HCT116 (cell line): ENCODE data around the gene SPACA4. TPM values are rescaled to one million over a fixed set of nuclear protein-coding genes. Genes with fewer than 3 reads are reported as not detected.

Experiments
- ATAC-seq: fragments of 200-7000 bp; cut with Tn5 transposase; 2 replicates; pipeline ENCODE4 v1.9.1; 2020; ENCODE audit warnings: mild to moderate bottlenecking, moderate library complexity
- BruUV-seq: library from RNA; stranded (reverse); fragments of 400-500 nt; replicated peaks from 2 replicates; lab custom pipeline; 2021; lab: Mats Ljungman, UMichigan
- CTCF ChIA-PET: fragments of 300-600 bp; sonication (Branson Sonifier 250); formaldehyde crosslinking; loops from one replicate; lab custom pipeline; 2021; ENCODE audit warnings: antibody characterized with exemption; lab: Charles Lee
- POLR2A ChIA-PET: fragments of 300-600, 350-600 bp; sonication (Branson Sonifier 250); formaldehyde crosslinking; loops from one replicate; lab custom pipeline; 2021; ENCODE audit warnings: antibody characterized with exemption; lab: Charles Lee
- RAD21 ChIA-PET, 2 experiments: fragments of 300-600 bp; sonication (Branson Sonifier 250); formaldehyde crosslinking; loops; one replicate each; lab custom pipeline; 2023; ENCODE audit warnings: low total read pairs in 2 of 2; ENCODE audit not compliant: uncharacterized antibody in 2 of 2, unreplicated experiment in 2 of 2, low non-redundant PET in 1 of 2; lab: Charles Lee
- DNase-seq: peaks from one replicate; pipeline ENCODE4 v3.0.0-alpha.2; 2010; ENCODE audit warnings: low read depth, low spot score
- H2AFZ ChIP-seq: fragments of 200-600 bp; shearing (Covaris generic), sonication (generic); 2 replicates; pipeline ENCODE4 v1.6.1; 2017; ENCODE audit warnings: low read depth, mixed run types, mixed read lengths, antibody characterized with exemption, low read length; ENCODE audit not compliant: poor library complexity, severe bottlenecking
- H3K27ac ChIP-seq: 2 replicates; pipeline ENCODE4 v1.5.1; 2012; ENCODE audit warnings: low read depth, low read length
- H3K27me3 ChIP-seq: fragments of 200-600 bp; sonication (generic); 2 replicates; pipeline ENCODE4 v1.6.1; 2016; ENCODE audit warnings: mixed run types, low read length, mixed read lengths; ENCODE audit not compliant: insufficient read depth
- H3K36me3 ChIP-seq, 2 experiments: fragments of 200-500 bp in 1 of 2; fragments of 200-600 bp in 1 of 2; sonication (Bioruptor generic) in 1 of 2; sonication (generic) in 1 of 2; 2 replicates each; pipeline versions ENCODE4 v1.5.1 to v1.6.1; 2014 to 2016; ENCODE audit warnings: low read length in 2 of 2, inconsistent platforms in 1 of 2, mixed read lengths in 1 of 2, mixed run types in 1 of 2; ENCODE audit not compliant: insufficient read depth in 2 of 2, control insufficient read depth in 1 of 2
- H3K4me1 ChIP-seq, 2 experiments: fragments of 200-600 bp in 1 of 2; sonication (generic) in 1 of 2; 2 replicates each; pipeline versions ENCODE4 v1.5.1 to v1.6.1; 2012 to 2017; ENCODE audit warnings: low read length in 2 of 2, inconsistent platforms in 1 of 2, mild to moderate bottlenecking in 1 of 2, mixed read lengths in 1 of 2, mixed run types in 1 of 2, moderate library complexity in 1 of 2; ENCODE audit not compliant: insufficient read depth in 2 of 2, control insufficient read depth in 1 of 2
- H3K4me2 ChIP-seq: fragments of 200-600 bp; sonication (generic); 2 replicates; pipeline ENCODE4 v1.6.1; 2017; ENCODE audit warnings: mixed run types, low read length, mixed read lengths
- H3K4me3 ChIP-seq, 2 experiments: fragments of 200-600 bp in 1 of 2; sonication (generic) in 1 of 2; replicated peaks in 1 of 2; 2 replicates each; pipeline ENCODE4 v1.5.1; 2011 to 2016; ENCODE audit warnings: low read length in 2 of 2, control low read depth in 1 of 2, low read depth in 1 of 2, mild to moderate bottlenecking in 1 of 2, mixed read lengths in 1 of 2, mixed run types in 1 of 2
- H3K79me2 ChIP-seq: fragments of 200-600 bp; sonication (generic); 2 replicates; pipeline ENCODE4 v1.6.1; 2017; ENCODE audit warnings: mild to moderate bottlenecking, mixed run types, low read length, moderate library complexity, mixed read lengths; ENCODE audit not compliant: insufficient read depth
- H3K9ac ChIP-seq: fragments of 200-600 bp; sonication (generic); 2 replicates; pipeline ENCODE4 v1.6.1; 2016; ENCODE audit warnings: low read length, mixed read lengths
- H3K9me2 ChIP-seq: fragments of 200-600 bp; sonication (generic), shearing (Covaris generic); 2 replicates; pipeline ENCODE4 v1.6.1; 2017; ENCODE audit warnings: mixed run types, mild to moderate bottlenecking, moderate library complexity; ENCODE audit not compliant: insufficient read depth
- H3K9me3 ChIP-seq, 2 experiments: fragments of 200-500 bp in 1 of 2; fragments of 200-600 bp in 1 of 2; sonication (Bioruptor generic) in 1 of 2; sonication (generic) in 1 of 2; 2 replicates each; pipeline ENCODE4 v1.6.1; 2014 to 2017; ENCODE audit warnings: low read length in 2 of 2, mixed read lengths in 2 of 2, inconsistent platforms in 1 of 2, low read depth in 1 of 2, mild to moderate bottlenecking in 1 of 2, mixed run types in 1 of 2, moderate library complexity in 1 of 2; ENCODE audit not compliant: control insufficient read depth in 1 of 2, insufficient read depth in 1 of 2
- H4K20me1 ChIP-seq: fragments of 200-600 bp; sonication (generic), shearing (Covaris generic); 2 replicates; pipeline ENCODE4 v1.6.1; 2017; ENCODE audit warnings: mixed run types, mild to moderate bottlenecking, moderate library complexity; ENCODE audit not compliant: insufficient read depth
- ATF3 ChIP-seq: IDR thresholded peaks from 2 replicates; pipeline ENCODE4 v1.6.1; 2012
- CEBPB ChIP-seq: IDR thresholded peaks from 2 replicates; pipeline ENCODE4 v1.6.1; 2012; ENCODE audit warnings: low read depth
- EGR1 ChIP-seq: IDR thresholded peaks from 2 replicates; pipeline ENCODE4 v1.6.1; 2012; ENCODE audit warnings: low read depth
- EZH2 ChIP-seq: fragments of 200-600 bp; sonication (generic); IDR thresholded peaks from 2 replicates; pipeline ENCODE4 v1.6.1; 2017; ENCODE audit warnings: antibody characterized with exemption, mixed run types
- EZH2phosphoT487 ChIP-seq: fragments of 200-600 bp; IDR thresholded peaks from 2 replicates; pipeline ENCODE4 v1.6.1; 2018; ENCODE audit warnings: antibody characterized with exemption, borderline replicate concordance
- FOSL1 ChIP-seq: IDR thresholded peaks from 2 replicates; pipeline ENCODE4 v1.6.1; 2012; ENCODE audit warnings: low read depth
- JUND ChIP-seq: IDR thresholded peaks from 2 replicates; pipeline ENCODE4 v1.6.1; 2012
- POLR2A ChIP-seq: IDR thresholded peaks from 2 replicates; pipeline ENCODE4 v1.7.0; 2011; ENCODE audit warnings: borderline replicate concordance; ENCODE audit not compliant: insufficient read depth, insufficient read length; ENCODE audit errors: extremely low read depth
- POLR2AphosphoS5 ChIP-seq: IDR thresholded peaks from 2 replicates; pipeline ENCODE4 v1.6.1; 2011; ENCODE audit warnings: mild to moderate bottlenecking, low read depth, low read length, moderate library complexity
- RAD21 ChIP-seq: IDR thresholded peaks from 2 replicates; pipeline ENCODE4 v1.6.1; 2012; ENCODE audit warnings: low read depth, mild to moderate bottlenecking
- SIN3A ChIP-seq: IDR thresholded peaks from 2 replicates; pipeline ENCODE4 v1.6.1; 2012; ENCODE audit warnings: low read depth
- SP1 ChIP-seq: IDR thresholded peaks from 2 replicates; pipeline ENCODE4 v1.6.1; 2012; ENCODE audit warnings: low read depth
- ZNF274 ChIP-seq: fragments of 200-500 bp; sonication (Bioruptor generic); IDR thresholded peaks from 2 replicates; pipeline ENCODE4 v1.6.1; 2014; ENCODE audit warnings: mild to moderate bottlenecking, low read depth, low read length, inconsistent platforms
- intact Hi-C: fragments of 100-400 bp; cut with micrococcal nuclease; formaldehyde crosslinking; loops from 2 replicates; pipeline ENCODE4 v1.10.0; 2022
- total RNA-seq: library from RNA; stranded (reverse); gene quantifications from one replicate; pipeline ENCODE4 v1.2.1, GENCODE V29; 2021; ENCODE audit not compliant: unreplicated experiment
- TF ChIP-seq, protein P1 (sequence below): IDR thresholded peaks from 2 replicates; pipeline ENCODE4 v1.6.1; 2012; ENCODE audit warnings: low read depth
- TF ChIP-seq, protein P2 (sequence below): IDR thresholded peaks from 2 replicates; pipeline ENCODE4 v1.6.1; 2012
- TF ChIP-seq, protein P3 (sequence below), 3 experiments: fragments of 200-600 bp in 1 of 3; sonication (generic) in 1 of 3; IDR thresholded peaks in 2 of 3; conservative IDR thresholded peaks in 1 of 3; 2 replicates each; pipeline ENCODE4 v1.5.1; 2012 to 2017; ENCODE audit warnings: low read depth in 2 of 3, low read length in 2 of 3, antibody characterized with exemption in 1 of 3, borderline replicate concordance in 1 of 3, control low read depth in 1 of 3, mild to moderate bottlenecking in 1 of 3, mixed read lengths in 1 of 3, mixed run types in 1 of 3, moderate library complexity in 1 of 3; ENCODE audit not compliant: insufficient read depth in 1 of 3

SPACA4 gene
- total RNA-seq, 1 experiment from 2014 or later, result not detected

DNA sequence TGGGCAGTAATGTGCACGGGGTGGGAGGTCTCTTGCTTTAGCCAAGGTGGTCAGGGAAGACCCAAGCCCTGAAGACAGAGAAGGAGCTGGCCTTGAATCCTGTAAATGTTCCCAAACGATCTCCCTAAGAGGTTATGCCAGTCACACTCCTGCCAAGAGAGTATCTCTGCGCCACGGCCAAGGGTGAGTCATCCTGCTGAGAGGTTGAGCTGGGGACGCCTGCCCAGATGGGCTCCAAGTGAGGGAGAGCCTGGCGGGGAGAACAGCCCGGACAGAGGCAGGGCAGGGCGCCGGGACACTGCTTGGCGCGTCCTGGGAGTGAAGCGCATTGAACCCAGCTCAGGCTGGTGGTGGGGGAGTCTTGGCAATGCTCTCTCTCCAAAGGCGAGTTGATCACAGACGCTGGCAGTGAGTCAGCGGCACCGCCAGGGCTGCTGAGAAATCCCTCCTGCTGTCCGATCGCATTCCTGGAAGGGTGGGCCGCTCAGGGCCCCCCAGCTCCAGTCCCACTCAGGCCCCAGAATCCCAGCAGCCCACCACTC, 38.1 kb upstream of the SPACA4 start (continued):
- TF ChIP-seq, protein P1, sequence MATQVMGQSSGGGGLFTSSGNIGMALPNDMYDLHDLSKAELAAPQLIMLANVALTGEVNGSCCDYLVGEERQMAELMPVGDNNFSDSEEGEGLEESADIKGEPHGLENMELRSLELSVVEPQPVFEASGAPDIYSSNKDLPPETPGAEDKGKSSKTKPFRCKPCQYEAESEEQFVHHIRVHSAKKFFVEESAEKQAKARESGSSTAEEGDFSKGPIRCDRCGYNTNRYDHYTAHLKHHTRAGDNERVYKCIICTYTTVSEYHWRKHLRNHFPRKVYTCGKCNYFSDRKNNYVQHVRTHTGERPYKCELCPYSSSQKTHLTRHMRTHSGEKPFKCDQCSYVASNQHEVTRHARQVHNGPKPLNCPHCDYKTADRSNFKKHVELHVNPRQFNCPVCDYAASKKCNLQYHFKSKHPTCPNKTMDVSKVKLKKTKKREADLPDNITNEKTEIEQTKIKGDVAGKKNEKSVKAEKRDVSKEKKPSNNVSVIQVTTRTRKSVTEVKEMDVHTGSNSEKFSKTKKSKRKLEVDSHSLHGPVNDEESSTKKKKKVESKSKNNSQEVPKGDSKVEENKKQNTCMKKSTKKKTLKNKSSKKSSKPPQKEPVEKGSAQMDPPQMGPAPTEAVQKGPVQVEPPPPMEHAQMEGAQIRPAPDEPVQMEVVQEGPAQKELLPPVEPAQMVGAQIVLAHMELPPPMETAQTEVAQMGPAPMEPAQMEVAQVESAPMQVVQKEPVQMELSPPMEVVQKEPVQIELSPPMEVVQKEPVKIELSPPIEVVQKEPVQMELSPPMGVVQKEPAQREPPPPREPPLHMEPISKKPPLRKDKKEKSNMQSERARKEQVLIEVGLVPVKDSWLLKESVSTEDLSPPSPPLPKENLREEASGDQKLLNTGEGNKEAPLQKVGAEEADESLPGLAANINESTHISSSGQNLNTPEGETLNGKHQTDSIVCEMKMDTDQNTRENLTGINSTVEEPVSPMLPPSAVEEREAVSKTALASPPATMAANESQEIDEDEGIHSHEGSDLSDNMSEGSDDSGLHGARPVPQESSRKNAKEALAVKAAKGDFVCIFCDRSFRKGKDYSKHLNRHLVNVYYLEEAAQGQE, result no peak

- Histone ChIP-seq H3K79me2 (no peaks in the 10 kb centered on the region), H4K20me1 (no peaks in the 10 kb centered on the region), H3K4me1 (peaks cover 58 to 91% of the 10 kb centered on the region in 2 experiments), H3K9me3 (no peaks in the 10 kb centered on the region), H2AFZ (peak overlapping the region; percentile 66), H3K4me2 (peak overlapping the region; percentile 35), H3K9ac (peak overlapping the region; percentile 34; the same call in 1 of the 2 replicates), H3K27me3 (no peaks in the 10 kb centered on the region), H3K9me2 (no peaks in the 10 kb centered on the region), H3K27ac (peak overlapping the region; percentile 46), H3K36me3 (no peaks in the 10 kb centered on the region), H3K4me3 (no peak overlapping the region)
- POLR2A ChIA-PET, result interaction anchor here (0.7 to 2.1 kb wide), 2 partner anchors 11 to 16 kb away, joined by 3 to 14 read pairs; no protein-coding TSS in a partner anchor
- BruUV-seq, result no TSS peak
- DNase-seq (no peak), ATAC-seq (no peak)
- RAD21 ChIA-PET, result no interaction called here
- intact Hi-C loops, result loop anchor here (2.0 kb wide), 1 partner anchor 27 kb away; no protein-coding TSS in a partner anchor
- CTCF ChIA-PET, result interaction anchor here (1.0 kb wide), 2 partner anchors 19 to 178 kb away, joined by 3 read pairs; partner anchors contain the start of gene KDELR1
- TF ChIP-seq CEBPB (no peak), SIN3A (no peak), ATF3 (no peak), EZH2phosphoT487 (no peak), ZNF274 (no peak), SP1 (no peak), EGR1 (no peak), JUND (no peak), RAD21 (no peak), EZH2 (no peak), POLR2AphosphoS5 (no peak), FOSL1 (no peak), POLR2A (no peak)
- TF ChIP-seq, protein P2, sequence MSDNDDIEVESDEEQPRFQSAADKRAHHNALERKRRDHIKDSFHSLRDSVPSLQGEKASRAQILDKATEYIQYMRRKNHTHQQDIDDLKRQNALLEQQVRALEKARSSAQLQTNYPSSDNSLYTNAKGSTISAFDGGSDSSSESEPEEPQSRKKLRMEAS, result no peak
- TF ChIP-seq, protein P3, sequence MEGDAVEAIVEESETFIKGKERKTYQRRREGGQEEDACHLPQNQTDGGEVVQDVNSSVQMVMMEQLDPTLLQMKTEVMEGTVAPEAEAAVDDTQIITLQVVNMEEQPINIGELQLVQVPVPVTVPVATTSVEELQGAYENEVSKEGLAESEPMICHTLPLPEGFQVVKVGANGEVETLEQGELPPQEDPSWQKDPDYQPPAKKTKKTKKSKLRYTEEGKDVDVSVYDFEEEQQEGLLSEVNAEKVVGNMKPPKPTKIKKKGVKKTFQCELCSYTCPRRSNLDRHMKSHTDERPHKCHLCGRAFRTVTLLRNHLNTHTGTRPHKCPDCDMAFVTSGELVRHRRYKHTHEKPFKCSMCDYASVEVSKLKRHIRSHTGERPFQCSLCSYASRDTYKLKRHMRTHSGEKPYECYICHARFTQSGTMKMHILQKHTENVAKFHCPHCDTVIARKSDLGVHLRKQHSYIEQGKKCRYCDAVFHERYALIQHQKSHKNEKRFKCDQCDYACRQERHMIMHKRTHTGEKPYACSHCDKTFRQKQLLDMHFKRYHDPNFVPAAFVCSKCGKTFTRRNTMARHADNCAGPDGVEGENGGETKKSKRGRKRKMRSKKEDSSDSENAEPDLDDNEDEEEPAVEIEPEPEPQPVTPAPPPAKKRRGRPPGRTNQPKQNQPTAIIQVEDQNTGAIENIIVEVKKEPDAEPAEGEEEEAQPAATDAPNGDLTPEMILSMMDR (IDR thresholded peaks at IDR 0.05 in 2 of 3, conservative IDR thresholded peaks at IDR 0.05 in 1 of 3; ENCODE audit: borderline replicate concordance in 1 of 3, insufficient read depth in 1 of 3, low read depth in 2 of 3, low read length in 2 of 3), result no peak
- TF ChIP-seq, protein P1, result no peak
These were observed 36.7 kb upstream of the SPACA4 start for GRCh38 chr19:48569814-48570213.
